H9 (cell line): ENCODE results near the gene ETV3L. TPM values are rescaled to one million over a fixed set of nuclear protein-coding genes. Genes with fewer than 3 reads are reported as not detected.

Source experiments
- DNase-seq: peaks from one replicate; pipeline ENCODE4 v3.0.0-alpha.2; 2017
- H2AFZ ChIP-seq: one replicate; pipeline ENCODE4 v1.6.1; 2013; ENCODE audit warnings: mild to moderate bottlenecking, low read length, control low read depth, moderate library complexity
- H2AK5ac ChIP-seq: 2 replicates; pipeline ENCODE4 v1.6.1; 2013; ENCODE audit warnings: low read length, control low read depth, mixed read lengths; ENCODE audit not compliant: insufficient read length
- H2BK120ac ChIP-seq: one replicate; pipeline ENCODE4 v1.6.1; 2013; ENCODE audit warnings: low read depth, mild to moderate bottlenecking, low read length, control low read depth, inconsistent platforms; ENCODE audit not compliant: poor library complexity, severe bottlenecking
- H2BK12ac ChIP-seq: 2 replicates; pipeline ENCODE4 v1.6.1; 2013; ENCODE audit warnings: low read length, control low read depth, mixed read lengths, low read depth; ENCODE audit not compliant: insufficient read length
- H2BK15ac ChIP-seq: 2 replicates; pipeline ENCODE4 v1.6.1; 2013; ENCODE audit warnings: low read depth, low read length, control low read depth
- H2BK20ac ChIP-seq: one replicate; pipeline ENCODE4 v1.6.1; 2013; ENCODE audit warnings: low read depth, mild to moderate bottlenecking, low read length, control low read depth, inconsistent platforms; ENCODE audit not compliant: poor library complexity, severe bottlenecking
- H2BK5ac ChIP-seq: 2 replicates; pipeline ENCODE4 v1.6.1; 2013; ENCODE audit warnings: low read length, control low read depth, mixed read lengths; ENCODE audit not compliant: insufficient read length
- H3K14ac ChIP-seq: 2 replicates; pipeline ENCODE4 v1.6.1; 2013; ENCODE audit warnings: low read length, control low read depth; ENCODE audit not compliant: insufficient read depth
- H3K18ac ChIP-seq: 2 replicates; pipeline ENCODE4 v1.6.1; 2013; ENCODE audit warnings: low read depth, mild to moderate bottlenecking, mixed read lengths, low read length, control low read depth; ENCODE audit not compliant: insufficient read length
- H3K23ac ChIP-seq: 2 replicates; pipeline ENCODE4 v1.6.1; 2013; ENCODE audit warnings: low read length, control low read depth, mixed read lengths, low read depth; ENCODE audit not compliant: insufficient read length
- H3K23me2 ChIP-seq: 2 replicates; pipeline ENCODE4 v1.6.1; 2013; ENCODE audit warnings: low read depth, mild to moderate bottlenecking, mixed read lengths, low read length, control low read depth; ENCODE audit not compliant: insufficient read length, poor library complexity, severe bottlenecking
- H3K27ac ChIP-seq: 2 replicates; pipeline ENCODE4 v1.5.1; 2013; ENCODE audit warnings: low read length, control low read depth, mixed read lengths, low read depth; ENCODE audit not compliant: insufficient read length
- H3K27me3 ChIP-seq: 2 replicates; pipeline ENCODE4 v1.6.1; 2013; ENCODE audit warnings: low read length, control low read depth, inconsistent platforms; ENCODE audit not compliant: insufficient read depth
- H3K4ac ChIP-seq: 2 replicates; pipeline ENCODE4 v1.6.1; 2013; ENCODE audit warnings: low read depth, mild to moderate bottlenecking, control low read depth, inconsistent platforms, low read length, moderate library complexity
- H3K4me1 ChIP-seq: 2 replicates; pipeline ENCODE4 v1.6.1; 2013; ENCODE audit warnings: low read length, control low read depth, inconsistent platforms; ENCODE audit not compliant: insufficient read depth
- H3K4me2 ChIP-seq: 2 replicates; pipeline ENCODE4 v1.6.1; 2013; ENCODE audit warnings: low read length, control low read depth, mixed read lengths; ENCODE audit not compliant: insufficient read length, insufficient read depth
- H3K56ac ChIP-seq: 2 replicates; pipeline ENCODE4 v1.6.1; 2013; ENCODE audit warnings: low read depth, mild to moderate bottlenecking, mixed read lengths, low read length, control low read depth; ENCODE audit not compliant: insufficient read length
- H3K79me1 ChIP-seq: 2 replicates; pipeline ENCODE4 v1.6.1; 2013; ENCODE audit warnings: low read depth, mild to moderate bottlenecking, moderate library complexity, low read length, control low read depth, inconsistent platforms; ENCODE audit not compliant: insufficient read depth, poor library complexity, severe bottlenecking
- H3K79me2 ChIP-seq: 2 replicates; pipeline ENCODE4 v1.6.1; 2013; ENCODE audit warnings: low read length, control low read depth, inconsistent platforms; ENCODE audit not compliant: insufficient read depth
- H3K9ac ChIP-seq: 2 replicates; pipeline ENCODE4 v1.6.1; 2013; ENCODE audit warnings: low read length, control low read depth, mixed read lengths; ENCODE audit not compliant: insufficient read length; ENCODE audit errors: extremely low read depth
- H3K9me3 ChIP-seq: one replicate; pipeline ENCODE4 v1.6.1; 2013; ENCODE audit warnings: low read depth, low read length, inconsistent platforms; ENCODE audit not compliant: control insufficient read depth
- H3T11ph ChIP-seq: one replicate; pipeline ENCODE4 v1.6.1; 2013; ENCODE audit warnings: mild to moderate bottlenecking, low read length, control low read depth, inconsistent platforms
- H4K20me1 ChIP-seq: one replicate; pipeline ENCODE4 v1.6.1; 2013; ENCODE audit not compliant: control insufficient read depth, insufficient read length, insufficient read depth
- H4K5ac ChIP-seq: 2 replicates; pipeline ENCODE4 v1.6.1; 2013; ENCODE audit warnings: low read depth, mild to moderate bottlenecking, mixed read lengths, low read length, control low read depth; ENCODE audit not compliant: insufficient read length
- H4K8ac ChIP-seq: replicated peaks from 2 replicates; pipeline ENCODE4 v1.6.1; 2013; ENCODE audit warnings: low read length, control low read depth, mixed read lengths, low read depth; ENCODE audit not compliant: insufficient read length
- H4K91ac ChIP-seq: 2 replicates; pipeline ENCODE4 v1.6.1; 2013; ENCODE audit warnings: low read depth, mild to moderate bottlenecking, moderate library complexity, mixed read lengths, low read length, control low read depth; ENCODE audit not compliant: insufficient read length
- H3K27ac Mint-ChIP-seq, 3 experiments: 2 replicates in 2 of 3; 3 replicates in 1 of 3; pipeline ENCODE4 v1.8.0; 2020 to 2021; ENCODE audit warnings: mixed read lengths in 3 of 3, mild to moderate bottlenecking in 1 of 3, moderate library complexity in 1 of 3
- H3K27me3 Mint-ChIP-seq: 2 replicates; pipeline ENCODE4 v1.8.0; 2021; ENCODE audit warnings: low read depth, mild to moderate bottlenecking, moderate library complexity, mixed read lengths
- H3K36me3 Mint-ChIP-seq, 3 experiments: 2 replicates in 2 of 3; 3 replicates in 1 of 3; pipeline ENCODE4 v1.8.0; 2020 to 2021; ENCODE audit warnings: low read depth in 3 of 3, mixed read lengths in 3 of 3; ENCODE audit not compliant: insufficient read depth in 1 of 3
- H3K4me1 Mint-ChIP-seq, 2 experiments: 2 replicates each; pipeline ENCODE4 v1.8.0; 2020; ENCODE audit warnings: mixed read lengths in 2 of 2
- H3K4me3 Mint-ChIP-seq, 2 experiments: 2 replicates in 1 of 2; 3 replicates in 1 of 2; pipeline ENCODE4 v1.8.0; 2020 to 2021; ENCODE audit warnings: mild to moderate bottlenecking in 2 of 2, mixed read lengths in 2 of 2, moderate library complexity in 1 of 2
- H3K9me3 Mint-ChIP-seq, 2 experiments: 2 replicates in 1 of 2; 3 replicates in 1 of 2; pipeline ENCODE4 v1.8.0; 2020; ENCODE audit warnings: mild to moderate bottlenecking in 2 of 2, mixed read lengths in 2 of 2, moderate library complexity in 1 of 2
- CTCF ChIP-seq: fragments of 200-600 bp; sonication (generic); conservative IDR thresholded peaks from 3 replicates; pipeline ENCODE4 v1.8.0; 2021; ENCODE audit warnings: antibody characterized with exemption, mild to moderate bottlenecking
- WGBS: extraction: QIAGEN DNeasy Blood & Tissue Kit; methylation state at CpG from one replicate; pipeline ENCODE4 v1.1.7; 2013; ENCODE audit warnings: missing lambda C conversion rate, low lambda C conversion rate, mixed read lengths; ENCODE audit not compliant: insufficient read length; ENCODE audit errors: extremely low coverage; 5-methylcytosine and 5-hydroxymethylcytosine counted together
- total RNA-seq: library from RNA; stranded (reverse); gene quantifications from 2 replicates; pipeline ENCODE4 v1.2.1, GENCODE V29; 2021

ETV3L gene
- total RNA-seq, 1 experiment from 2014 or later = 0.96 TPM

- no peak overlapping the region for H3K56ac ChIP-seq
- no peaks in the 10 kb centered on the region for H3K9me3 ChIP-seq
- H3K36me3 Mint-ChIP-seq = peaks cover 30 to 82% (median 74%) of the 10 kb centered on the region in 3 experiments; a peak in 6 of 7 replicates
- no peak overlapping the region for H4K5ac ChIP-seq
- H3T11ph ChIP-seq = no peak overlapping the region
- no peak overlapping the region for H3K14ac ChIP-seq
- no peak overlapping the region for H3K9ac ChIP-seq
- H2BK20ac ChIP-seq = no peak overlapping the region
- H3K18ac ChIP-seq = no peak overlapping the region
- H3K79me1 ChIP-seq = peaks cover 10% of the 10 kb centered on the region
- peaks cover 2% of the 10 kb centered on the region; the same call in 1 of the 2 replicates for H3K4me1 ChIP-seq
- H3K27me3 Mint-ChIP-seq = no peaks in the 10 kb centered on the region
- DNase-seq = no peak
- H3K23me2 ChIP-seq = no peaks in the 10 kb centered on the region
- TF ChIP-seq CTCF = no peak
- H2AFZ ChIP-seq = no peak overlapping the region
- no peaks in the 10 kb centered on the region for H4K20me1 ChIP-seq
- H3K9me3 Mint-ChIP-seq = no peaks in the 10 kb centered on the region
- no peak overlapping the region for H2BK12ac ChIP-seq
- H3K23ac ChIP-seq = no peak overlapping the region
- no peak overlapping the region for H2BK5ac ChIP-seq
- H4K91ac ChIP-seq = no peak overlapping the region
- H3K27ac ChIP-seq = no peak overlapping the region
- peaks cover 9 to 10% of the 10 kb centered on the region in 2 experiments for H3K4me1 Mint-ChIP-seq
- no peak overlapping the region for H2BK15ac ChIP-seq
- peaks cover 4% of the 10 kb centered on the region; the same call in 1 of the 2 replicates for H3K79me2 ChIP-seq
- H4K8ac ChIP-seq = no peak overlapping the region
- no peak overlapping the region for H2AK5ac ChIP-seq
- H3K4me2 ChIP-seq = no peak overlapping the region
- no peak overlapping the region for H3K4ac ChIP-seq
- H3K27me3 ChIP-seq = no peaks in the 10 kb centered on the region
- H2BK120ac ChIP-seq = no peak overlapping the region
- H3K4me3 Mint-ChIP-seq = no peak overlapping the region
- WGBS = no CpG with 5 or more reads among the region's 5 CpGs
- no peak overlapping the region for H3K27ac Mint-ChIP-seq
Measured at GRCh38 chr1:157132111-157132510, 32.5 kb upstream of the ETV3L start.
